PC-3 (cell line): ENCODE results near the gene CDH4. TPM values are rescaled to one million over a fixed set of nuclear protein-coding genes. Genes with fewer than 3 reads are reported as not detected.

Experiments used
- ATAC-seq: fragments of 200-7000 bp; cut with Tn5 transposase; 2 replicates; pipeline ENCODE4 v1.9.1; 2020; ENCODE audit warnings: mild to moderate bottlenecking, moderate library complexity
- BruUV-seq: library from RNA; stranded (reverse); fragments of 400-500 nt; replicated peaks from 2 replicates; lab custom pipeline; 2021; lab: Mats Ljungman, UMichigan
- CTCF ChIA-PET: fragments of 300-600 bp; sonication (Branson Sonifier 250); formaldehyde crosslinking; loops from one replicate; lab custom pipeline; 2022; ENCODE audit warnings: antibody characterized with exemption; lab: Charles Lee
- POLR2A ChIA-PET: fragments of 300-600 bp; sonication (Branson Sonifier 250); formaldehyde crosslinking; loops from one replicate; lab custom pipeline; 2022; ENCODE audit warnings: antibody characterized with exemption; ENCODE audit not compliant: unreplicated experiment; lab: Charles Lee
- DNase-seq: peaks from one replicate; pipeline ENCODE4 v3.0.0-alpha.2; 2015
- H2AFZ ChIP-seq: fragments of 300-600 bp; sonication (generic); 2 replicates; pipeline ENCODE4 v1.6.0; 2016; ENCODE audit warnings: antibody characterized with exemption, low read length
- H3F3A ChIP-seq: fragments of 300-600 bp; sonication (generic); one replicate; pipeline ENCODE4 v1.6.0; 2017; ENCODE audit warnings: antibody characterized with exemption, low read length, control low read depth, mild to moderate bottlenecking; ENCODE audit not compliant: unreplicated experiment
- H3K27ac ChIP-seq: fragments of 300-600 bp; sonication (generic); 2 replicates; pipeline ENCODE4 v1.5.1; 2016; ENCODE audit warnings: mild to moderate bottlenecking, low read length
- H3K27me3 ChIP-seq: fragments of 300-600 bp; sonication (generic); 2 replicates; pipeline ENCODE4 v1.6.1; 2016; ENCODE audit warnings: low read length, mixed read lengths
- H3K36me3 ChIP-seq: fragments of 300-600 bp; sonication (generic); 2 replicates; pipeline ENCODE4 v1.6.1; 2016; ENCODE audit warnings: low read depth, mixed run types, low read length, mixed read lengths
- H3K4me1 ChIP-seq: fragments of 300-600 bp; sonication (generic); 2 replicates; pipeline ENCODE4 v1.5.1; 2016; ENCODE audit warnings: low read length; ENCODE audit not compliant: insufficient read depth
- H3K4me2 ChIP-seq: fragments of 300-600 bp; sonication (generic); 2 replicates; pipeline ENCODE4 v1.6.0; 2016; ENCODE audit warnings: low read length
- H3K4me3 ChIP-seq: fragments of 300-600 bp; sonication (generic); 2 replicates; pipeline ENCODE4 v1.5.1; 2016; ENCODE audit warnings: mild to moderate bottlenecking, low read length, mixed read lengths
- H3K79me2 ChIP-seq: fragments of 300-600 bp; sonication (generic); 2 replicates; pipeline ENCODE4 v1.6.1; 2017; ENCODE audit warnings: low read length, mixed read lengths
- H3K9ac ChIP-seq: fragments of 300-600 bp; sonication (generic); 2 replicates; pipeline ENCODE4 v1.6.0; 2016; ENCODE audit warnings: mild to moderate bottlenecking, low read length
- H3K9me2 ChIP-seq: fragments of 300-600 bp; sonication (generic); replicated peaks from 2 replicates; pipeline ENCODE4 v1.6.1; 2016; ENCODE audit warnings: mixed run types, low read length, mixed read lengths
- H3K9me3 ChIP-seq: fragments of 300-600 bp; sonication (generic); 2 replicates; pipeline ENCODE4 v1.6.1; 2016; ENCODE audit warnings: low read length, mixed read lengths
- H4K20me1 ChIP-seq: fragments of 300-600 bp; sonication (generic); 2 replicates; pipeline ENCODE4 v1.6.1; 2016; ENCODE audit warnings: low read length, mixed read lengths
- CTCF ChIP-seq: fragments of 300-600 bp; sonication (generic); conservative IDR thresholded peaks from 2 replicates; pipeline ENCODE4 v1.5.1; 2017; ENCODE audit warnings: antibody characterized with exemption, low read depth, mild to moderate bottlenecking, low read length
- EZH2 ChIP-seq: fragments of 300-600 bp; sonication (generic); IDR thresholded peaks from one replicate; pipeline ENCODE4 v1.6.1; 2017; ENCODE audit warnings: antibody characterized with exemption, mild to moderate bottlenecking, low read length; ENCODE audit not compliant: unreplicated experiment
- EZH2phosphoT487 ChIP-seq: fragments of 300-600 bp; sonication (generic); IDR thresholded peaks from 2 replicates; pipeline ENCODE4 v1.6.1; 2018; ENCODE audit warnings: mild to moderate bottlenecking, antibody characterized with exemption, low read length, borderline replicate concordance
- intact Hi-C: fragments of 100-400 bp; cut with micrococcal nuclease; formaldehyde crosslinking; loops from 2 replicates; pipeline ENCODE4 v1.9.0; 2023
- total RNA-seq: library from RNA; depleted of rRNA; stranded (reverse); fragments of >200 nt; gene quantifications from 2 replicates; pipeline ENCODE4 v1.2.3, GENCODE V29; 2014

Gene CDH4
- total RNA-seq, 1 experiment from 2014 or later: not detected

GRCh38 chr20:61523145-61523544 is 271.1 kb downstream of the CDH4 start:
- CTCF ChIA-PET: no interaction called here
- no peaks in the 10 kb centered on the region for H3K79me2 ChIP-seq
- POLR2A ChIA-PET: no interaction called here

GRCh38 chr20:61524951-61525666 is 273.0 kb downstream of the CDH4 start:
- Histone ChIP-seq H3K9ac (no peak overlapping the region), H3K9me2 (no peaks in the 10 kb centered on the region), H3K79me2 (no peaks in the 10 kb centered on the region), H2AFZ (no peak overlapping the region), H3K9me3 (no peaks in the 10 kb centered on the region), H3K27ac (no peak overlapping the region), H3K4me3 (no peak overlapping the region), H4K20me1 (no peaks in the 10 kb centered on the region), H3K36me3 (no peaks in the 10 kb centered on the region), H3K27me3 (peaks cover 65% of the 10 kb centered on the region), H3K4me2 (no peak overlapping the region), H3F3A (no peaks in the 10 kb centered on the region), H3K4me1 (no peaks in the 10 kb centered on the region)
- intact Hi-C loops: no loop called here
- no peak for ATAC-seq
- POLR2A ChIA-PET: no interaction called here
- BruUV-seq: no TSS peak
- no peak for TF ChIP-seq CTCF
- no peak for TF ChIP-seq EZH2phosphoT487
- TF ChIP-seq EZH2: no peak
- CTCF ChIA-PET: no interaction called here
- DNase-seq: no peak

More at GRCh38 chr20:61523145-61523544, 271.1 kb downstream of the CDH4 start:
- no peaks in the 10 kb centered on the region for H3F3A ChIP-seq
- no peak overlapping the region for H2AFZ ChIP-seq
- H3K4me3 ChIP-seq: no peak overlapping the region
- no peak for ATAC-seq
- no peak overlapping the region for H3K27ac ChIP-seq
- intact Hi-C loops: no loop called here
- H3K4me2 ChIP-seq: no peak overlapping the region
- no peaks in the 10 kb centered on the region for H4K20me1 ChIP-seq
- no TSS peak for BruUV-seq
- TF ChIP-seq CTCF (no peak), EZH2phosphoT487 (no peak), EZH2 (no peak)
- H3K9ac ChIP-seq: no peak overlapping the region
- no peaks in the 10 kb centered on the region for H3K36me3 ChIP-seq
- H3K9me2 ChIP-seq: no peaks in the 10 kb centered on the region
- H3K9me3 ChIP-seq: no peaks in the 10 kb centered on the region
- DNase-seq: no peak
- no peaks in the 10 kb centered on the region for H3K4me1 ChIP-seq
- peaks cover 70% of the 10 kb centered on the region for H3K27me3 ChIP-seq

- H3K36me3 ChIP-seq: no peaks in the 10 kb centered on the region
- no peaks in the 10 kb centered on the region for H3K9me2 ChIP-seq
- H3K27me3 ChIP-seq: peaks cover 58% of the 10 kb centered on the region
- no peak for ATAC-seq
- no peak overlapping the region for H3K4me3 ChIP-seq
- H2AFZ ChIP-seq: no peak overlapping the region
- no TSS peak for BruUV-seq
- H3K9me3 ChIP-seq: no peaks in the 10 kb centered on the region
- no peaks in the 10 kb centered on the region for H4K20me1 ChIP-seq
- H3F3A ChIP-seq: no peaks in the 10 kb centered on the region
- DNase-seq: no peak
- no peak overlapping the region for H3K4me2 ChIP-seq
- no peak overlapping the region for H3K27ac ChIP-seq
- H3K79me2 ChIP-seq: no peaks in the 10 kb centered on the region
- TF ChIP-seq CTCF: no peak
- TF ChIP-seq EZH2: no peak
- TF ChIP-seq EZH2phosphoT487: no peak
- POLR2A ChIA-PET: no interaction called here
- intact Hi-C loops: no loop called here
- no peaks in the 10 kb centered on the region for H3K4me1 ChIP-seq
- CTCF ChIA-PET: no interaction called here
- H3K9ac ChIP-seq: no peak overlapping the region
Measured at GRCh38 chr20:61525781-61526431, 273.8 kb downstream of the CDH4 start.
